IPS DF 6.9 (cell line): Measurements from ENCODE around the gene TERT.
A peak's percentile ranks its signal among the peaks of the same experiment; 100 is the strongest.

Experiments used
- DNase-seq: peaks from one replicate; pipeline ENCODE4 v3.0.0-alpha.2; 2013; ENCODE audit warnings: low read depth, low spot score
- H3K27ac ChIP-seq: one replicate; pipeline ENCODE4 v1.5.1; 2013; ENCODE audit warnings: low read length, control low read depth
- H3K27me3 ChIP-seq: 2 replicates; pipeline ENCODE4 v1.6.1; 2013; ENCODE audit warnings: mild to moderate bottlenecking, low read length; ENCODE audit not compliant: control insufficient read depth, insufficient read depth
- H3K36me3 ChIP-seq: 2 replicates; pipeline ENCODE4 v1.6.1; 2013; ENCODE audit warnings: low read length; ENCODE audit not compliant: control insufficient read depth, insufficient read depth
- H3K4me1 ChIP-seq: 2 replicates; pipeline ENCODE4 v1.6.1; 2013; ENCODE audit warnings: low read length; ENCODE audit not compliant: control insufficient read depth, insufficient read depth
- H3K4me3 ChIP-seq: 2 replicates; pipeline ENCODE4 v1.5.1; 2013; ENCODE audit warnings: mild to moderate bottlenecking, low read length
- H3K9me3 ChIP-seq: 2 replicates; pipeline ENCODE4 v1.6.1; 2013; ENCODE audit warnings: low read length, inconsistent platforms; ENCODE audit not compliant: control insufficient read depth, insufficient read depth
- WGBS: extraction: QIAGEN DNeasy Blood & Tissue Kit; methylation state at CpG from one replicate; pipeline ENCODE4 v1.1.7; 2013; ENCODE audit warnings: mixed read lengths, missing lambda C conversion rate; ENCODE audit not compliant: insufficient read length, insufficient coverage; 5-methylcytosine and 5-hydroxymethylcytosine counted together

TERT gene

GRCh38 chr5:1255081-1255561, 39.7 kb downstream of the TERT start:
- Histone ChIP-seq H3K4me3 (no peak overlapping the region), H3K9me3 (no peaks in the 10 kb centered on the region), H3K27me3 (no peaks in the 10 kb centered on the region), H3K4me1 (no peaks in the 10 kb centered on the region), H3K36me3 (no peaks in the 10 kb centered on the region), H3K27ac (no peak overlapping the region)
- no peak for DNase-seq
- no CpG with 5 or more reads among the region's 16 CpGs for WGBS

- Histone ChIP-seq H3K4me3 (no peak overlapping the region), H3K9me3 (no peaks in the 10 kb centered on the region), H3K27me3 (no peaks in the 10 kb centered on the region), H3K36me3 (no peaks in the 10 kb centered on the region), H3K4me1 (no peaks in the 10 kb centered on the region), H3K27ac (no peak overlapping the region)
- no peak for DNase-seq
- no CpG with 5 or more reads among the region's 19 CpGs for WGBS
These were observed 40.7 kb downstream of the TERT start for GRCh38 chr5:1254196-1254595.

GRCh38 chr5:1253456-1254105, 41.3 kb downstream of the TERT start:
- WGBS = no CpG with 5 or more reads among the region's 33 CpGs
- Histone ChIP-seq H3K36me3 (no peaks in the 10 kb centered on the region), H3K4me3 (no peak overlapping the region), H3K27me3 (no peaks in the 10 kb centered on the region), H3K27ac (no peak overlapping the region), H3K4me1 (peaks cover under 1% of the 10 kb centered on the region; the same call in 1 of the 2 replicates), H3K9me3 (no peaks in the 10 kb centered on the region)
- DNase-seq = no peak

- no peaks in the 10 kb centered on the region for H3K27me3 ChIP-seq
- no peaks in the 10 kb centered on the region for H3K9me3 ChIP-seq
- H3K27ac ChIP-seq = no peak overlapping the region
- peaks cover 1% of the 10 kb centered on the region; the same call in 1 of the 2 replicates for H3K4me1 ChIP-seq
- no peaks in the 10 kb centered on the region for H3K36me3 ChIP-seq
- no peak overlapping the region for H3K4me3 ChIP-seq
- WGBS = no CpG with 5 or more reads among the region's 9 CpGs
- DNase-seq = no peak
These were observed 42.2 kb downstream of the TERT start for GRCh38 chr5:1252681-1253080.

- no CpG with 5 or more reads among the region's 27 CpGs for WGBS
- DNase-seq = no peak
These were observed 42.9 kb downstream of the TERT start for GRCh38 chr5:1251678-1252580.

GRCh38 chr5:1249366-1250280, 45.2 kb downstream of the TERT start:
- no peaks in the 10 kb centered on the region for H3K9me3 ChIP-seq
- H3K27ac ChIP-seq = no peak overlapping the region
- WGBS = no CpG with 5 or more reads among the region's 29 CpGs
- no peaks in the 10 kb centered on the region for H3K36me3 ChIP-seq
- H3K4me3 ChIP-seq = no peak overlapping the region
- no peak for DNase-seq
- no peaks in the 10 kb centered on the region for H3K27me3 ChIP-seq
- peaks cover 4% of the 10 kb centered on the region for H3K4me1 ChIP-seq

More at GRCh38 chr5:1251678-1252580, 42.9 kb downstream of the TERT start:
- Histone ChIP-seq H3K27me3 (no peaks in the 10 kb centered on the region), H3K9me3 (no peaks in the 10 kb centered on the region), H3K4me1 (peaks cover 4% of the 10 kb centered on the region), H3K36me3 (no peaks in the 10 kb centered on the region), H3K4me3 (no peak overlapping the region), H3K27ac (no peak overlapping the region)

- no CpG with 5 or more reads among the region's 6 CpGs for WGBS
- Histone ChIP-seq H3K4me1 (peaks cover 11% of the 10 kb centered on the region), H3K36me3 (no peaks in the 10 kb centered on the region; the same call in 1 of the 2 replicates), H3K9me3 (no peaks in the 10 kb centered on the region), H3K27ac (no peak overlapping the region), H3K27me3 (no peaks in the 10 kb centered on the region), H3K4me3 (no peak overlapping the region)
- no peak for DNase-seq
These were observed 47.1 kb downstream of the TERT start for GRCh38 chr5:1247811-1248210.

- H3K27me3 ChIP-seq = no peaks in the 10 kb centered on the region
- no peaks in the 10 kb centered on the region; the same call in 1 of the 2 replicates for H3K36me3 ChIP-seq
- WGBS = no CpG with 5 or more reads among the region's 43 CpGs
- DNase-seq = peak; percentile 64
- peaks cover 11% of the 10 kb centered on the region for H3K4me1 ChIP-seq
- H3K9me3 ChIP-seq = no peaks in the 10 kb centered on the region
- no peak overlapping the region for H3K27ac ChIP-seq
- no peak overlapping the region for H3K4me3 ChIP-seq
These were observed 48.0 kb downstream of the TERT start for GRCh38 chr5:1246711-1247431.

- H3K4me3 ChIP-seq = no peak overlapping the region
- no peak for DNase-seq
- no peaks in the 10 kb centered on the region for H3K9me3 ChIP-seq
- no peaks in the 10 kb centered on the region for H3K27me3 ChIP-seq
- H3K27ac ChIP-seq = no peak overlapping the region
- H3K4me1 ChIP-seq = peaks cover 11% of the 10 kb centered on the region
- WGBS = no CpG with 5 or more reads among the region's 58 CpGs
- no peaks in the 10 kb centered on the region; the same call in 1 of the 2 replicates for H3K36me3 ChIP-seq
These were observed 48.8 kb downstream of the TERT start for GRCh38 chr5:1245905-1246576.
